ENCODE data around the gene SPNS2. TPM values are rescaled to one million over a fixed set of nuclear protein-coding genes. Genes with fewer than 3 reads are reported as not detected.

SPNS2 gene
- total and polyA plus RNA-seq, 2 of the 8 experiments (the other 6 are each of a cell fraction or from before 2014, with no cell fraction given), result 1.2 to 1.5 TPM

GRCh38 chr17:4542003-4542725 is 43.5 kb downstream of the SPNS2 start:
- CTCF ChIA-PET (ENCODE audit: partially characterized antibody), result interaction anchor here (0.8 to 1.6 kb wide), 8 partner anchors 9 to 129 kb away, joined by 3 to 6 read pairs (median 3); no protein-coding TSS in a partner anchor
- POLR2A ChIA-PET (ENCODE audit: partially characterized antibody), result interaction anchor here (0.9 to 37.1 kb wide), 5 partner anchors 5 to 168 kb away, joined by 3 to 546 read pairs (median 4); partner anchors contain the start of genes GGT6 and MYBBP1A
- TF ChIP-seq RNF2 (IDR thresholded peaks at IDR 0.05; ENCODE audit: borderline replicate concordance, low read depth, low read length, missing control alignments, poor library complexity, severe bottlenecking) (no peak), FOSL1 (IDR thresholded peaks at IDR 0.05; ENCODE audit: insufficient read depth, low read depth, low read length) (no peak), SRF (IDR thresholded peaks at IDR 0.05; ENCODE audit: low read depth, low read length) (no peak), CBX8 (IDR thresholded peaks at IDR 0.05; ENCODE audit: borderline replicate concordance, low read depth, low read length) (no peak), ASH2L (IDR thresholded peaks at IDR 0.05; ENCODE audit: low read length) (no peak), ZNF274 (IDR thresholded peaks at IDR 0.05; ENCODE audit: borderline replicate concordance, extremely low read depth, low read length) (no peak), CHD2 (IDR thresholded peaks at IDR 0.05; ENCODE audit: low read length) (no peak), ATF2 (IDR thresholded peaks at IDR 0.05; ENCODE audit: low read length) (no peak)

More at GRCh38 chr17:4542003-4542725, 43.5 kb downstream of the SPNS2 start:
- no peak overlapping the region for H3K27ac ChIP-seq (ENCODE audit: low read depth, low read length)
- H3K23me2 ChIP-seq (ENCODE audit: low read depth, low read length), result no peaks in the 10 kb centered on the region
- FAIRE-seq, result no peak
- no peak overlapping the region for H2BK120ac ChIP-seq (replicated peaks; ENCODE audit: low read depth, low read length)
- H3K18ac ChIP-seq (ENCODE audit: extremely low read depth, low read length), result no peak overlapping the region
- no peaks in the 10 kb centered on the region for H3K9me3 ChIP-seq (ENCODE audit: insufficient read depth in 2 of 2, low read depth in 1 of 2, low read length in 1 of 2)
- H3K4ac ChIP-seq (replicated peaks; ENCODE audit: insufficient read length, low read depth, low read length), result no peak overlapping the region
- no peak overlapping the region for H2AFZ ChIP-seq (ENCODE audit: low read length)
- H3K56ac ChIP-seq (replicated peaks; ENCODE audit: insufficient read length, low read depth, low read length), result no peak overlapping the region
- H3K9ac ChIP-seq (replicated peaks in 1 of 4; ENCODE audit: extremely low read depth in 1 of 4, low read depth in 3 of 4, low read length in 3 of 4), result no peak overlapping the region
- no peaks in the 10 kb centered on the region for H3K79me1 ChIP-seq (ENCODE audit: low read depth, low read length)
- H3K23ac ChIP-seq (ENCODE audit: insufficient read length), result no peak overlapping the region
- peaks cover 29 to 77% (median 52%) of the 10 kb centered on the region in 4 experiments for H3K36me3 ChIP-seq (ENCODE audit: control insufficient read depth in 2 of 4, insufficient read depth in 4 of 4, low read length in 3 of 4)
- no peak overlapping the region for H2AK5ac ChIP-seq (ENCODE audit: low read depth, low read length)
- no peak overlapping the region for H2BK15ac ChIP-seq (ENCODE audit: low read length)
- no peaks in the 10 kb centered on the region for H3K79me2 ChIP-seq (ENCODE audit: control insufficient read depth in 1 of 2, insufficient read depth in 2 of 2, low read length in 2 of 2)
- H3K27me3 ChIP-seq (replicated peaks in 1 of 4; ENCODE audit: control insufficient read depth in 3 of 4, extremely low read depth in 1 of 4, insufficient read depth in 3 of 4, low read length in 3 of 4), result no peaks in the 10 kb centered on the region
- no peak overlapping the region for H3K4me3 ChIP-seq (ENCODE audit: extremely low read depth in 1 of 4, insufficient read depth in 2 of 4, low read depth in 3 of 4, low read length in 4 of 4)
- H4K20me1 ChIP-seq (replicated peaks in 1 of 2; ENCODE audit: control insufficient read depth in 1 of 2, insufficient read depth in 2 of 2, low read length in 2 of 2), result peaks cover 11 to 38% of the 10 kb centered on the region in 2 experiments
- no peak overlapping the region for H4K91ac ChIP-seq (replicated peaks; ENCODE audit: insufficient read length, low read length)
- peaks cover 0 to 2% (median under 1%) of the 10 kb centered on the region in 4 experiments; a peak in 3 of 7 replicates for H3K4me1 ChIP-seq (replicated peaks in 1 of 4; ENCODE audit: control insufficient read depth in 3 of 4, insufficient read depth in 4 of 4, low read length in 3 of 4)
- H2BK12ac ChIP-seq (ENCODE audit: low read depth, low read length), result no peak overlapping the region
- no peak overlapping the region for H2BK20ac ChIP-seq (ENCODE audit: low read length)
- no peak overlapping the region for H2BK5ac ChIP-seq (ENCODE audit: low read depth, low read length)
- no peak for DNase-seq (ENCODE audit: low read depth in 1 of 2, low spot score in 2 of 2)
- no peak overlapping the region for H4K8ac ChIP-seq (ENCODE audit: extremely low read depth, insufficient read depth, low read length)
- H3K4me2 ChIP-seq (ENCODE audit: insufficient read depth in 1 of 2, low read depth in 2 of 2, low read length in 2 of 2), result no peak overlapping the region
- H4K5ac ChIP-seq (ENCODE audit: insufficient read length, low read depth, low read length), result no peak overlapping the region
- 90% methylated on average over 14 of the region's 14 CpGs; no CpG with 5 or more reads in 1 of the 2 experiments for WGBS, 2 experiments (ENCODE audit: extremely low coverage in 1 of 2, insufficient coverage in 1 of 2, insufficient read length in 1 of 2, insufficient replicate concordance in 2 of 2, low coverage in 1 of 2, low lambda C conversion rate in 2 of 2, missing lambda C conversion rate in 1 of 2)
- no peak overlapping the region for H3K14ac ChIP-seq (ENCODE audit: insufficient read length)
